Measurements from ENCODE around the gene MYLK4. TPM values are rescaled to one million over a fixed set of nuclear protein-coding genes. Genes with fewer than 3 reads are reported as not detected.

Gene MYLK4
- total and polyA plus RNA-seq, 5 donors: 1.3 to 3.7 (median 2.3) TPM

DNA sequence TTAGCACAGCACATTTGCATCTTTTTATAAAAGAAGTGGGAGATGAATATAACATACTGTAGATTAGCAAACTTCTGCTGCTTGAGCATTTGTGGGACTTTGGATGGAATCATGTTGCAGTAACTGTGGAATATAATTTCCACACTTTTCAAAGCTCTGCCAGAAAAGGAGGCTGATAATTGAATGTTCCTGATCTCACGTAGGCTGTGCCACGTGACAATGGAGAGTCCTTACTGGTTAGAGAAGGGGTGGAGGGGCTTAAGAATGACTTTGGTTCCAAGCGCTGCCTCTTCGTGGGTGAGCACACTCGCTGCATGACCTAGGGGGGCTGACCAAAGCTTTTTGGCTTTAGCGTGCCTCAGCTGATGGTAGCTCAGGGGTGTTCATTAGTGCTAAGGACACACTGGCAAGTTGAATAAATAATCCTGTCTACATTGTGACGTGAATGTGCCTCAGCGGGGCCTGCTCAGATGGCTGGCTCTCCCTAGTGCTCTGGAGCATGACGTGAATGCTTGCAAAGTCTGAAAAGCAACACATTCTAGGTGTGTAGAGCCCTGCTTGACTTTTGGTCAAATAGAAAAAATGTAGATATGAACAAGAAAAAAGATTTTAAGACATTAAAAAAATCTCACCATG lies 29.5 kb upstream of the MYLK4 start:
- Histone ChIP-seq H3K4me3 (ENCODE audit: low read length) (no peak overlapping the region), H3K27me3 (ENCODE audit: control insufficient read depth, insufficient read depth) (no peaks in the 10 kb centered on the region), H3K27ac (ENCODE audit: low read length) (no peak overlapping the region), H3K9me3 (ENCODE audit: control insufficient read depth, low read length) (no peaks in the 10 kb centered on the region), H3K4me1 (ENCODE audit: control insufficient read depth, insufficient read depth, low read length) (peaks cover 2% of the 10 kb centered on the region)
- no peak for ATAC-seq
- 82% methylated on average over 9 of the region's 9 CpGs for WGBS
- DNase-seq: no peak
- intact Hi-C loops (cut with DNase I): no loop called here

DNA sequence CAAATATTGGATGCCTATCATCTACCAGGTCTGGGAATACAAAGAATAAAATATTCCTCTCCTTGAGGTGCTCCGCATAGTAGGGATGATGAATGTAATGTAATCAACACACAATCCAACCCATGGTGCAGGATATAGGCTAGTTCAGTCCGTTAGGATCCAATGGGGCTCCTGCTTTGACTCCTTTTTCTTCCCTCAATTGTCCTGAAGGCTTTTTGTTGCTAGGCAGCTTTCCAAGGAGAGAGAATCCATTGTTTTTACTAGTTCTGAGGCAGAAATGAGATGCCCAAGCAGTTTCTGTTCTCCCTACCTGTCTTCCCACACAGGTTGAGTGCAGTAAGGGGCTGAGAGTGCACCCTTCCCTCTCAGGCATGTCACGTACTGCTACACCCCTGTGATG lies 26.5 kb upstream of the MYLK4 start:
- WGBS: 92% methylated on average over 3 of the region's 3 CpGs
- intact Hi-C loops (cut with DNase I): no loop called here
- H3K4me1 ChIP-seq (ENCODE audit: control insufficient read depth, insufficient read depth, low read length): peaks cover 2% of the 10 kb centered on the region

DNA sequence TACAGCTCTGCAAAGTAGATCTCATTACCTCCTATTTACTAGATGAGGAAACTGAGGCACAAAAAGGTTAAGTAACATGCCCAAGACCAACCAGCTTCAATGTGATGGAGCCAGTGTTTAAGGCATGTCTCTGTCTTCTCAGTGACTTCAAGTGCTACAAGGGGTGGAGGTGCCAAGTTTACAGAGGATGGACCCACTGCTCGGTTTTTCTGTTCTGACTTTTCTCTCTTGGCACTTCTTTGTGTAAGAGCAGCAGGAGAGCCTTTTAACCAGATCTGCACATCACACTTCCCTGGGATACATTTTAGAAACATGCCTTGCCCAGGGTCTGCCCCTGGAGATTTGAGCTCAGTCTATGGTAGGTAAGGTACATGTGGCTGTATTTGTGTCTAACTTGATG lies 24.3 kb upstream of the MYLK4 start:
- H3K27ac ChIP-seq (ENCODE audit: low read length): no peak overlapping the region
- peaks cover 6% of the 10 kb centered on the region for H3K4me1 ChIP-seq (ENCODE audit: control insufficient read depth, insufficient read depth, low read length)
- no peaks in the 10 kb centered on the region for H3K9me3 ChIP-seq (ENCODE audit: control insufficient read depth, low read length)
- no peaks in the 10 kb centered on the region for H3K27me3 ChIP-seq (ENCODE audit: control insufficient read depth, insufficient read depth)
- H3K4me3 ChIP-seq (ENCODE audit: low read length): no peak overlapping the region
- intact Hi-C loops (cut with DNase I): no loop called here
- DNase-seq: no peak
- ATAC-seq: no peak
- 74% methylated on average over 1 of the region's 1 CpG for WGBS

More for the DNA sequence above, 26.5 kb upstream of the MYLK4 start:
- Histone ChIP-seq H3K27ac (ENCODE audit: low read length) (no peak overlapping the region), H3K4me3 (ENCODE audit: low read length) (no peak overlapping the region), H3K27me3 (ENCODE audit: control insufficient read depth, insufficient read depth) (no peaks in the 10 kb centered on the region), H3K9me3 (ENCODE audit: control insufficient read depth, low read length) (no peaks in the 10 kb centered on the region)
- ATAC-seq: no peak
- no peak for DNase-seq

DNA sequence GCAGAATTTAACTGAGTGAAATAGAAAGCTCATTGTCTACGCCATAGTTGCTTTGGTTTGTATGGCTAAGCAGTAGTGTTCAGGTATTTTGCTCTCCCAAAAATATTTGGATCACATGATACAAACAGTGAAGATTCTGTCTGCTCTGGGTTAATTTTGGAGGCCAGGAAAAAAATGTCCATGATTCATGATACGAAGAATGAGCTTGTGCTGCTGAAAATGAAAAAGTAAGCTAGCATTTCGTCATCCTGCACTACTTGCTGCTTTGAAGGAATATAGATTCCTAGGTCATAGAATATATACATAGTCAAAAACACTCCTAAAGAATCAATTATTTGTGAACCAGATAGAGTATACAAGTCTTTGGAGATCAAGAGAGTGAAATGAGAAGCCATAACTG lies 22.7 kb upstream of the MYLK4 start:
- no peak overlapping the region for H3K4me3 ChIP-seq (ENCODE audit: low read length)
- no peaks in the 10 kb centered on the region for H3K27me3 ChIP-seq (ENCODE audit: control insufficient read depth, insufficient read depth)
- DNase-seq (no peak), ATAC-seq (no peak)
- H3K4me1 ChIP-seq (ENCODE audit: control insufficient read depth, insufficient read depth, low read length): peaks cover 7% of the 10 kb centered on the region
- no peak overlapping the region for H3K27ac ChIP-seq (ENCODE audit: low read length)
- WGBS: 78% methylated on average over 3 of the region's 3 CpGs
- H3K9me3 ChIP-seq (ENCODE audit: control insufficient read depth, low read length): no peaks in the 10 kb centered on the region
- intact Hi-C loops (cut with DNase I): no loop called here

DNA sequence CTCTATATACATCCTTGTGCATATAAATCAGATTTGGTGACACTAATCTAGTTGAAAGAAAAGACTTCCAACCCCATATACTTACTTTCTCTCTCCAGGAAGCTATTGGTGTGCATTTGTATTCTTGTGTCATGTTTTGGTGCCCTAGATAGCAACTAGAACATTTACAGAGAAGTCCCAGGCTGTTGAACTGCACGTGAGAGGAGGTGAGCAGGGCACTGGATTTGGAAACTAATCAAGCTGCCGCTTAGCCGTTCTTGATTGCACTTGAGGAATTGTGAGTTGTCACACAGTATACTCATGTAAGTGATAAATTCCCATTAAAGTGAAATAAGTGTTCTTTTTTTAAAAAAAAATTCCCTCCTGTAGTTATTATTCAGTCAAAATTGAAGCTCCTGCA lies 22.1 kb upstream of the MYLK4 start:
- 67% methylated on average over 3 of the region's 3 CpGs for WGBS
- no peaks in the 10 kb centered on the region for H3K27me3 ChIP-seq (ENCODE audit: control insufficient read depth, insufficient read depth)
- ATAC-seq (no peak), DNase-seq (no peak)
- intact Hi-C loops (cut with DNase I): no loop called here
- no peaks in the 10 kb centered on the region for H3K9me3 ChIP-seq (ENCODE audit: control insufficient read depth, low read length)
- no peak overlapping the region for H3K27ac ChIP-seq (ENCODE audit: low read length)
- H3K4me3 ChIP-seq (ENCODE audit: low read length): no peak overlapping the region
- H3K4me1 ChIP-seq (ENCODE audit: control insufficient read depth, insufficient read depth, low read length): peaks cover 8% of the 10 kb centered on the region

DNA sequence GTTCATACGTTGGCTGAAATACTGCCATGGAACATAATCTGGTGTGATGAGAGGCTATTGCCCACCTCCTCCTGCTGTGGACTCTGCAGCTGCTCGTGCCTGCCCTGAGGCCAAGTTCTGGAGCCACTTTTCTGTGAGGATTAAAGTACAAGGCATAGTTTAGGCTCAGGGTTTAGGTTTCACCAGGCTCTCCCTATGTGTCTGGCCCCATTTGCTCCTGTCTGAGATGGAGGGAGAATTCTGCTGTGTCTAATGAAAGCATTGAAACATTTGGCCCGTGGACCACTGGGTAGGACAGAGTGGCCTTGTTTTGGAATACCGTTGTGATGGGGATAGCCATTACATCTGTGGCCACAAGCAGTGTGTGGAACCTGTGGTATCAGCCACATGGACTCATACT lies 20.4 kb upstream of the MYLK4 start:
- Histone ChIP-seq H3K27ac (ENCODE audit: low read length) (peak overlapping the region; percentile 31), H3K27me3 (ENCODE audit: control insufficient read depth, insufficient read depth) (no peaks in the 10 kb centered on the region), H3K9me3 (ENCODE audit: control insufficient read depth, low read length) (no peaks in the 10 kb centered on the region), H3K4me3 (ENCODE audit: low read length) (no peak overlapping the region), H3K4me1 (ENCODE audit: control insufficient read depth, insufficient read depth, low read length) (peaks cover 8% of the 10 kb centered on the region)
- ATAC-seq (no peak), DNase-seq (no peak)
- intact Hi-C loops (cut with DNase I): no loop called here
- WGBS: 72% methylated on average over 4 of the region's 4 CpGs

DNA sequence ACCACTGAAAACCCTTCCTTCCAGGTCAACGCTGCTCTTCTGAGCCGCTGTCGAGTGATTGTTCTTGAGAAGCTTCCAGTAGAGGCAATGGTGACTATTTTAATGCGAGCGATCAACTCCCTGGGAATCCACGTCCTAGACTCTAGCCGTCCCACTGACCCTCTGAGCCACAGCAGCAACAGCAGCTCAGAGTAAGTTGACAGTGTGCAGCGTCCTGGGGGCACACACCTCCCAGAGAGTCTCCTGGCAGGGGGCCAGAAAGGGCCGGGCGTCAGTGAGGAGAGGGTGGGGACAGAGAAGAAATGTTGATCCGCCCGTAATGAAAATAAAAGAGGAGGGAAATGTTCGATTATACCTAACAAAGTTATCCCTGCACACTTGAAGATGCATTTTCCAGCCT lies 19.4 kb upstream of the MYLK4 start:
- peak; percentile 77 to 89 (median 89) for DNase-seq
- Histone ChIP-seq H3K27me3 (ENCODE audit: control insufficient read depth, insufficient read depth) (no peaks in the 10 kb centered on the region), H3K4me3 (ENCODE audit: low read length) (peak overlapping the region; percentile 4), H3K9me3 (ENCODE audit: control insufficient read depth, low read length) (no peaks in the 10 kb centered on the region), H3K4me1 (ENCODE audit: control insufficient read depth, insufficient read depth, low read length) (peaks cover 8% of the 10 kb centered on the region), H3K27ac (ENCODE audit: low read length) (peak overlapping the region; percentile 38)
- 27% methylated on average over 13 of the region's 13 CpGs for WGBS
- peak; percentile 34 to 58 for ATAC-seq
- intact Hi-C loops (cut with DNase I): no loop called here

DNA sequence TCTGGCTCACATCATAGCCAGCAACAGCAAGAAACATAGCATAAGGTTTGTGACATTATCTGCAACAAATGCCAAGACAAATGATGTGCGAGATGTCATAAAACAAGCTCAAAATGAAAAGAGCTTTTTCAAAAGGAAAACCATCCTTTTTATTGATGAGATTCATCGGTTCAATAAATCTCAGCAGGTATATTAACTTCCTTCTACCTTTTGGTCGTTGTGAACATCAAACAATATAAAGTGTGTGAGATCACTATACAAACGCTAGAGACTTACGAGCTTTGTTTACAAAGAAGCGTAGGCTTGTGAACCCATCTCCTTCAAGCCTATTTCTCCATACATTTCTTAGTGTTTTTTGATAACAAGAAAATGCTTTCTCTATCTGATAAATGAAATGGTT lies 18.0 kb upstream of the MYLK4 start:
- no peak overlapping the region for H3K27ac ChIP-seq (ENCODE audit: low read length)
- intact Hi-C loops (cut with DNase I): no loop called here
- H3K4me1 ChIP-seq (ENCODE audit: control insufficient read depth, insufficient read depth, low read length): peaks cover 6% of the 10 kb centered on the region
- H3K27me3 ChIP-seq (ENCODE audit: control insufficient read depth, insufficient read depth): no peaks in the 10 kb centered on the region
- whole genome bisulfite sequencing: 49% methylated on average over 6 of the region's 6 CpGs
- DNase-seq (no peak), ATAC-seq (no peak)
- peak overlapping the region; percentile 65 for H3K4me3 ChIP-seq (ENCODE audit: low read length)
- no peaks in the 10 kb centered on the region for H3K9me3 ChIP-seq (ENCODE audit: control insufficient read depth, low read length)

DNA sequence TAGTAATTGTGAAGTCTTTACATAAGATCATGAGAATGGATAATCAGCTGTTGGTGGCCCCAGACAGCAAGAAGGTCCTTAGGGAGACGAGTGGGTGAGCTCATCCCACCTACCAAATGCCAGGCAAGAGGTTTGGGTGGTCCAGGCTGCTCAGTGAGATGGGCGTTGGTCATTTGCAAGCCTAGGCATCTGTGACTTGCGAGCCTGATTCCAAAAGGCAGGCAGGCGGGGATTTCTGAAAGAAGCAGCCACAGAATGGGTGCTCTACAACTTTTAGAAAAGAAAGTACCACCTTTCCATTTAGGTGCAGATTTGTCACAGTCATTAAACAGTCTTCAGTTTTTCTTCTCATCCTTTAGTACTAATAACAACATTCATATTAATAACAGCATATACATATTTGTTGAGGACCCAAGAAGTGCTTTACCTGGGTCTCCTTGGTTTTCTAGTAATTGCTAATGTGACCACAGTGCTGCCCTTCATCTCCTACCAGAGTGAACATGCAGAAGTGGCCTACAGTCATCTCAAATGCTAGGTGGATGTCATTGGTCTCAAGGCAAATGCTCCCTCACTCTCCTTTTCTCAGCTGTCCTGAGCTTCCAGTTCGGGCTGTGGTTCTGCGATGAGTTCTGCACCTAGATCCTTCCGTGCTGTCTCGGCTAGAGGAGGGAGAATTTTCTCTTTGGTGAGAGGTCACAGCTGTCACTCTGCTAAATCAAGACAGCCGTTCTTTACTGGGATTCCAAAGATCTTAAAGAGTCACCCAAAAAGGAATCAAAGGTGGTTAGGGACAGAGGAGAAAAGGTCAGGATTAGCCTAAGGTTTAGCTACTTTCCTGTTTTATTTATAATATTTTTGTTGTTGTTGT lies 17.2 kb upstream of the MYLK4 start:
- WGBS: 23% methylated on average over 9 of the region's 9 CpGs
- no peak for DNase-seq
- intact Hi-C loops (cut with DNase I): no loop called here
- Histone ChIP-seq H3K9me3 (ENCODE audit: control insufficient read depth, low read length) (no peaks in the 10 kb centered on the region), H3K4me1 (ENCODE audit: control insufficient read depth, insufficient read depth, low read length) (peaks cover 6% of the 10 kb centered on the region), H3K27ac (ENCODE audit: low read length) (peak overlapping the region; percentile 89), H3K27me3 (ENCODE audit: control insufficient read depth, insufficient read depth) (no peaks in the 10 kb centered on the region), H3K4me3 (ENCODE audit: low read length) (peak overlapping the region; percentile 65)
- no peak for ATAC-seq

DNA sequence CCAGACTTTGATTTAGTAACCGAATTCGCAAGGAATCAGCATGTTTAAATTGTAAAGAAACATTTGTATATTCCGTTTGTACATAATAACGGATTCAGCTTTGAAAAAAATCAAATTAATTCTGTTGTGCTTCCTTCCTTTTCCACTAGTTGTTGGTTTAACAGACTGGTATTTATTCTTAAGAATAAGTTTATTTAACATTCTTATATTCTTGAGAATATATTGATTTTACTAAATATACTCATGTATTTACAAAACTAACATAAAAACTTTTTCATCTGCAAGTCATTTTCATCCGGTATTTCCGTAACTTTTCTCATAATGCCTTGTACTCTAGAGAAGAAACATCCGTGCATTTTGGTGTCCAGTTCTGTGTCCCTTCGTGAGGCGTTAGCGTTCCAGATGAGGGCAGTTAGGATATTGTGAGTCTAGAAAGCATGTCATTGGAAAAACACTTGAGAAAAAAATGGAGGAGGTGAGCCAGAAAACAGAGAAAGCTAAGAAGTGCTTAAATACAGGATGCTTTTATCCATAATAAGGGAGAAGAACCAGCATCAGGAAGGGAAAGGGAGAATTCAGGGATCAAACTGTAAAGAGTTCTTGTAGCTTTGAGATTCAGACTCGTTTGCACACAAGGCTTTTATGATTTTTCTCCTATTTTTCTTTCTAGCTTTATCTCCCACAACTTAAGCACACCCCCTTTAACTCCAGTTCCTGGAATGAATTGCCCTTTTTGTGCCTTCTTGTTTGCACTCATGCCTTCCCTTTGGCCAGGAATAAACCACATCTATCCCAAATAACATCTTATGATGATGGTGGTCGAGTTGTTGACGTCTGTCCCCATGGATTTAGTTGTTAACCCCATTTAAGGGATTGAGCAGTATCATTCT lies 16.3 kb upstream of the MYLK4 start:
- Histone ChIP-seq H3K4me3 (ENCODE audit: low read length) (peak overlapping the region; percentile 65), H3K27me3 (ENCODE audit: control insufficient read depth, insufficient read depth) (no peaks in the 10 kb centered on the region), H3K27ac (ENCODE audit: low read length) (peak overlapping the region; percentile 80), H3K9me3 (ENCODE audit: control insufficient read depth, low read length) (no peaks in the 10 kb centered on the region), H3K4me1 (ENCODE audit: control insufficient read depth, insufficient read depth, low read length) (peaks cover 6% of the 10 kb centered on the region)
- no peak for ATAC-seq
- intact Hi-C loops (cut with DNase I): no loop called here
- WGBS: 3% methylated on average over 13 of the region's 13 CpGs
- no peak for DNase-seq
